Measurements from ENCODE around the gene AP3S1. TPM values are rescaled to one million over a fixed set of nuclear protein-coding genes. Genes with fewer than 3 reads are reported as not detected.
A peak's percentile ranks its signal among the peaks of the same experiment; 100 is the strongest.

Gene AP3S1
- total RNA-seq: 10 to 100 TPM; 31.8 to 87.2 (median 60.8) TPM

GRCh38 chr5:115841382-115842088, at the start of gene AP3S1, which contains the start of gene ATG12:
AP3S1 (plus strand) TSS chr5:115841935; CDS start chr5:115842038, 103 bp downstream.
ATG12 (minus strand) TSS chr5:115841565; CDS start chr5:115841552, 13 bp downstream.
- Histone ChIP-seq H3K27ac (peak within 1 kb of the TSS; percentile 94 to 96), H3K36me3 (no peaks in the 10 kb centered on the region), H3K9me3 (no peaks in the 10 kb centered on the region), H3K27me3 (no peaks in the 10 kb centered on the region), H3K4me1 (peaks cover 0 to 5% of the 10 kb centered on the region in 2 donors), H3K4me3 (peak within 1 kb of the TSS; percentile 88)
- peak; percentile 86 to 90 for DNase-seq
- TF ChIP-seq CTCF (IDR thresholded peaks at IDR 0.05) (peak in 1 of 4 experiments; percentile 4), POLR2A (IDR thresholded peaks at IDR 0.05) (peak; percentile 55 to 79)
- intact Hi-C loops (cut with DNase I; ENCODE audit: low total_unique reads): no loop called here

- Histone ChIP-seq H3K27me3 (no peaks in the 10 kb centered on the region), H3K36me3 (no peaks in the 10 kb centered on the region), H3K4me3 (no peak overlapping the region), H3K9me3 (no peaks in the 10 kb centered on the region), H3K27ac (no peak overlapping the region), H3K4me1 (no peaks in the 10 kb centered on the region)
- DNase-seq: no peak
- intact Hi-C loops (cut with DNase I; ENCODE audit: low total_unique reads): no loop called here
- TF ChIP-seq POLR2A (IDR thresholded peaks at IDR 0.05) (no peak), CTCF (IDR thresholded peaks at IDR 0.05) (no peak)
Measured at GRCh38 chr5:115795700-115796099, 46.0 kb upstream of the AP3S1 start.

GRCh38 chr5:115796656-115797055, 45.1 kb upstream of the AP3S1 start:
- TF ChIP-seq CTCF (IDR thresholded peaks at IDR 0.05): no peak
- TF ChIP-seq POLR2A (IDR thresholded peaks at IDR 0.05): no peak
- DNase-seq: no peak
- Histone ChIP-seq H3K36me3 (no peaks in the 10 kb centered on the region), H3K9me3 (no peaks in the 10 kb centered on the region), H3K4me3 (no peak overlapping the region), H3K27me3 (no peaks in the 10 kb centered on the region), H3K27ac (no peak overlapping the region), H3K4me1 (no peaks in the 10 kb centered on the region)
- intact Hi-C loops (cut with DNase I; ENCODE audit: low total_unique reads): no loop called here

- intact Hi-C loops (cut with DNase I; ENCODE audit: low total_unique reads): no loop called here
- Histone ChIP-seq H3K27me3 (no peaks in the 10 kb centered on the region), H3K36me3 (no peaks in the 10 kb centered on the region), H3K27ac (no peak overlapping the region), H3K9me3 (no peaks in the 10 kb centered on the region), H3K4me3 (no peak overlapping the region), H3K4me1 (no peaks in the 10 kb centered on the region)
- no peak for DNase-seq
- TF ChIP-seq POLR2A (IDR thresholded peaks at IDR 0.05) (no peak), CTCF (IDR thresholded peaks at IDR 0.05) (no peak)
Measured at GRCh38 chr5:115798252-115798651, 43.5 kb upstream of the AP3S1 start.

- Histone ChIP-seq H3K27ac (no peak overlapping the region), H3K27me3 (no peaks in the 10 kb centered on the region), H3K4me1 (no peaks in the 10 kb centered on the region), H3K9me3 (no peaks in the 10 kb centered on the region), H3K4me3 (no peak overlapping the region), H3K36me3 (no peaks in the 10 kb centered on the region)
- TF ChIP-seq POLR2A (IDR thresholded peaks at IDR 0.05) (no peak), CTCF (IDR thresholded peaks at IDR 0.05) (no peak)
- DNase-seq: no peak
- intact Hi-C loops (cut with DNase I; ENCODE audit: low total_unique reads): no loop called here
Measured at GRCh38 chr5:115800108-115800507, 41.6 kb upstream of the AP3S1 start.

Measured in uterus (tissue), 4 donors.